ELR (cell line): Measurements from ENCODE around the gene XIAP.

Experiments used
- DNase-seq: peaks from one replicate; pipeline ENCODE4 v3.0.0-alpha.2; 2015; ENCODE audit warnings: low read depth

XIAP gene

GRCh38 chrX:123961268-123962005 is 101.6 kb downstream of the XIAP start, which contains the start of gene STAG2:
Gene STAG2, plus strand, starts transcription at chrX:123961706. Its CDS starts 60,922 bp downstream, at chrX:124022628.
- DNase-seq = peak; percentile 88

- DNase-seq = peak; percentile 66
Observed at GRCh38 chrX:123962006-123962467, 102.2 kb downstream of the XIAP start.

- peak; percentile 94 for DNase-seq
Observed at GRCh38 chrX:123962794-123963373, 103.0 kb downstream of the XIAP start.
